ENCODE measurements around the gene CAND2. TPM values are rescaled to one million over a fixed set of nuclear protein-coding genes. Genes with fewer than 3 reads are reported as not detected.

Gene CAND2
- total and polyA plus RNA-seq, 9 of the 15 experiments (the other 6 are each of a cell fraction or from before 2014, with no cell fraction given), result 0.91 to 14.9 (median 4.3) TPM

- no peak for TF ChIP-seq ZNF318 (IDR thresholded peaks at IDR 0.05; ENCODE audit: borderline replicate concordance in 1 of 2, low read depth in 1 of 2)
- peak; percentile 20; the same call in 1 of the 2 replicates for TF ChIP-seq VEZF1 (CRISPR knock-in tag; IDR thresholded peaks at IDR 0.05)
- no peak for TF ChIP-seq FOXK1 (CRISPR knock-in tag; IDR thresholded peaks at IDR 0.05; ENCODE audit: borderline replicate concordance)
- TF ChIP-seq RBM14 (IDR thresholded peaks at IDR 0.05; ENCODE audit: borderline replicate concordance, insufficient read depth, low read depth, low read length), result peak; percentile 80; the same call in 1 of the 2 replicates
- peak; percentile 56; the same call in 1 of the 2 replicates for TF ChIP-seq HNRNPL (IDR thresholded peaks at IDR 0.05; ENCODE audit: low read depth, low read length)
- no peak for TF ChIP-seq ZC3H8 (IDR thresholded peaks at IDR 0.05)
- no peak for TF ChIP-seq DEAF1 (CRISPR knock-in tag; IDR thresholded peaks at IDR 0.05)
- TF ChIP-seq CCNT2 (IDR thresholded peaks at IDR 0.05; ENCODE audit: borderline replicate concordance, extremely low read depth, insufficient read length, low read depth, low read length), result peak; percentile 49
- TF ChIP-seq ETS1 (conservative IDR thresholded peaks at IDR 0.05; ENCODE audit: control insufficient read depth, low read depth, low read length), result peak; percentile 51; the same call in 1 of the 2 replicates
- TF ChIP-seq ZNF274 (IDR thresholded peaks at IDR 0.05; ENCODE audit: borderline replicate concordance, low read depth, low read length), result no peak
- TF ChIP-seq NR2C1 (IDR thresholded peaks at IDR 0.05), result no peak
- TF ChIP-seq NR2C1 (tag; IDR thresholded peaks at IDR 0.05), result no peak
Measured at GRCh38 chr3:12875857-12876836, 79.7 kb downstream of the CAND2 start (continued).

Data from K562 (cell line).